Measurements from ENCODE around the gene SOHLH1.

DNA sequence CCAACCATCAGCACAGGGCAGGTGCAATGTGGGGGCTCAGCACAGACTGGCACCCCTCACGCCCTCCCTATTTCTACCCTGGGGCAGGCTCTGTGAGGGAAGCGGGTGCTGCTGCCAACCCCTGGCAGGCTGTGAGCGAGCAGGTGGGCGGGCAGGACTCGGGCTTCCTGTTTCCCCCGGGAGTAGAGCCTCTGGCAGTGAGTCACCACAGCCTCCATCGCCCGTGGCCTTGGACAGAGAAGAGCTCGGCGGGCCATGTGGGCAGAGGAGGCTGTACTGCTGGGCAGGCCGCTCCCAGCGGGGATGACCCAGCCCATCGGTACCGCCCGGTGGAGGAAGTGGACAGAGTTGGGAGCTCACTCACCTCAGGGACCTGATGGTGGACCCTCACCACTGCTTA lies 19.3 kb upstream of the SOHLH1 start:
- no peak for TF ChIP-seq EZH2 (IDR thresholded peaks at IDR 0.05; ENCODE audit: borderline replicate concordance, low read depth, low read length, severe bottlenecking)
- TF ChIP-seq, protein P1, sequence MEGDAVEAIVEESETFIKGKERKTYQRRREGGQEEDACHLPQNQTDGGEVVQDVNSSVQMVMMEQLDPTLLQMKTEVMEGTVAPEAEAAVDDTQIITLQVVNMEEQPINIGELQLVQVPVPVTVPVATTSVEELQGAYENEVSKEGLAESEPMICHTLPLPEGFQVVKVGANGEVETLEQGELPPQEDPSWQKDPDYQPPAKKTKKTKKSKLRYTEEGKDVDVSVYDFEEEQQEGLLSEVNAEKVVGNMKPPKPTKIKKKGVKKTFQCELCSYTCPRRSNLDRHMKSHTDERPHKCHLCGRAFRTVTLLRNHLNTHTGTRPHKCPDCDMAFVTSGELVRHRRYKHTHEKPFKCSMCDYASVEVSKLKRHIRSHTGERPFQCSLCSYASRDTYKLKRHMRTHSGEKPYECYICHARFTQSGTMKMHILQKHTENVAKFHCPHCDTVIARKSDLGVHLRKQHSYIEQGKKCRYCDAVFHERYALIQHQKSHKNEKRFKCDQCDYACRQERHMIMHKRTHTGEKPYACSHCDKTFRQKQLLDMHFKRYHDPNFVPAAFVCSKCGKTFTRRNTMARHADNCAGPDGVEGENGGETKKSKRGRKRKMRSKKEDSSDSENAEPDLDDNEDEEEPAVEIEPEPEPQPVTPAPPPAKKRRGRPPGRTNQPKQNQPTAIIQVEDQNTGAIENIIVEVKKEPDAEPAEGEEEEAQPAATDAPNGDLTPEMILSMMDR (IDR thresholded peaks at IDR 0.05; ENCODE audit: borderline replicate concordance, extremely low read depth, low read length, poor library complexity, severe bottlenecking): no peak

Data from DND-41 (cell line).